Central memory CD8-positive, alpha-beta T cell (primary cell): ENCODE results near the gene APBB1.
"Not testable (repeated sequence)": the region's sequence is repeated elsewhere in the genome, so short reads cannot be mapped to it uniquely, and the experiment has no call there.

ENCODE experiments used
- ATAC-seq: fragments of 150-1000 bp; cut with Tn5 transposase; replicated peaks from 2 replicates; pipeline ENCODE4 v1.10.0; 2022; ENCODE audit warnings: mild to moderate bottlenecking, moderate FRiP score, moderate number of reproducible peaks; ENCODE audit not compliant: poor library complexity, severe bottlenecking; ENCODE audit errors: extremely low read depth
- DNase-seq, 2 donors: peaks; one replicate each; pipeline ENCODE4 v3.0.0; 2021; ENCODE audit warnings: low spot score in 2 of 2
- H3K27ac Mint-ChIP-seq: one replicate; pipeline ENCODE4 v1.8.0; 2022; ENCODE audit warnings: low read depth, mild to moderate bottlenecking, moderate library complexity, mixed read lengths
- H3K27me3 Mint-ChIP-seq: one replicate; pipeline ENCODE4 v1.8.0; 2022; ENCODE audit warnings: mixed read lengths
- H3K36me3 Mint-ChIP-seq: one replicate; pipeline ENCODE4 v1.8.0; 2022; ENCODE audit warnings: mild to moderate bottlenecking, moderate library complexity, mixed read lengths; ENCODE audit not compliant: insufficient read depth
- H3K4me1 Mint-ChIP-seq: one replicate; pipeline ENCODE4 v1.8.0; 2022; ENCODE audit warnings: mixed read lengths
- H3K4me3 Mint-ChIP-seq: one replicate; pipeline ENCODE4 v1.8.0; 2022; ENCODE audit warnings: mild to moderate bottlenecking, moderate library complexity, mixed read lengths
- H3K9me3 Mint-ChIP-seq: one replicate; pipeline ENCODE4 v1.8.0; 2022; ENCODE audit warnings: mixed read lengths

The APBB1 gene

DNA sequence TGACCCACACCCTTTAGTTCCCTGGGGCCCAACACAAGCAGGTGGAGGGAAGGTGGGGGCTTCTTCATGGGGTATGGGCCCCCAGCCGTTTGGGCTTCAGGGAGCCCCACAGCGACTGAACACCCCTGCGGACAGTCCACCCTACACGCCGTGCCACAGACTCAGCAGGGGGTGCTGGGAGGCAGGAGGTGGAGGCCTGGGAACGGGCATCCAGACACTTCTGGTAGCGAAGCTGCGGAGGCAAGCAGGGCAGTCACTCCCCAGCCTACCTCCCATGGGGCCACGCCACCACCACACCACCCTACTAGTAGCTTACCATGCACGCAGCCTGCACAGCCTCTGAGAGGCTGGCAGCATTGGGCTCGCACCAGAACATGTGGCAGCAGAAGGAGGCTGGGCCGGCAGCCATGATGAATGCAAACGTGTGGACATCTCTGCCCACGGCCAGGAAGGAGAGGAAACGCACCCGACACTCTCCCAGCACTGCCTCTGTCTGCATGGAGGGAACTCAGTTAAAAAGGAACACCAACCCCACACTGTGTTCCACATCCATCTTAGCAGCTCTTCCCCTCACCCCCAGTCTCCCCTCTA, 23.3 kb downstream of the APBB1 start:
- Mint-ChIP-seq H3K4me1 (peaks cover 51% of the 10 kb centered on the region), H3K36me3 (peaks cover 11% of the 10 kb centered on the region), H3K4me3 (no peak overlapping the region), H3K27ac (no peak overlapping the region), H3K27me3 (no peaks in the 10 kb centered on the region), H3K9me3 (no peaks in the 10 kb centered on the region)
- ATAC-seq (no peak), DNase-seq (no peak)

DNA sequence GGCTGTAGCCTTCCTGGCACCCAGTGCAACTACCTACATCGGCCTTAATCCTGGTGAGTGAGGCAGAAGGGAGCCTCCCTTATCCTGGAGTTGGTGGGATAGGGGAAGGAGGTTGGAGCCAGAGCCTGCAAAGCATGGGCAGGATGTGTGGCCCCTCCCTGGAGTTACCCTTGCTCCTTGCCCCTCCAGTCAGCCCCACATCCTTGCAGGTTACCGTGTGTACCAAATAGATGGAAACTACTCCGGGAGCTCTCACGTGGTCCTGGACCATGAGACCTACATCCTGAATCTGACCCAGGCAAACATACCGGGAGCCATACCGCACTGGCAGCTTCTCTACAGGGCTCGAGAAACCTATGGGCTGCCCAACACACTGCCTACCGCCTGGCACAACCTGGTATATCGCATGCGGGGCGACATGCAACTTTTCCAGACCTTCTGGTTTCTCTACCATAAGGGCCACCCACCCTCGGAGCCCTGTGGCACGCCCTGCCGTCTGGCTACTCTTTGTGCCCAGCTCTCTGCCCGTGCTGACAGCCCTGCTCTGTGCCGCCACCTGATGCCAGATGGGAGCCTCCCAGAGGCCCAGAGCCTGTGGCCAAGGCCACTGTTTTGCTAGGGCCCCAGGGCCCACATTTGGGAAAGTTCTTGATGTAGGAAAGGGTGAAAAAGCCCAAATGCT, 24.8 kb downstream of the APBB1 start:
- Mint-ChIP-seq H3K4me1 (peaks cover 52% of the 10 kb centered on the region), H3K27me3 (no peaks in the 10 kb centered on the region), H3K9me3 (no peaks in the 10 kb centered on the region), H3K4me3 (peak overlapping the region; percentile 55), H3K36me3 (peaks cover 17% of the 10 kb centered on the region), H3K27ac (no peak overlapping the region)
- ATAC-seq: no peak
- no peak for DNase-seq

DNA sequence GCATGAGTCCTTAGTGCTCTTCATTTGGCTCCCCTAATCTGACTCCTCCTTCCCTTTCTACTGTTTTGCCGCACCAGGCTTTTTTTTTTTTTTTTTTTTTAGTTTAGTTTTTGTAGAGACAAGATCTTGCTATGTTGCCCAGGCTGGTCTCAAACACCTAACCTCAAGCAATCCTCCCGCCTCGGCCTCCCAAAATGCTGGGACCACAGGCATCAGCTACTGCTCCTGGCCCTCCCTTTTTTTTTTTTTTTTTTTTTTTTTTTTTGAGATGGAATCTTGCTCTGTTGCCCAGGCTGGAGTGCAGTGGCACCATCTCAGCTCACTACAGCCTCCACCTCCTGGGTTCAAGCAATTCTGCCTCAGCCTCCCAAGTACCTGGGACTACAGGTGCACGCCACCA, 26.6 kb downstream of the APBB1 start:
- Mint-ChIP-seq H3K4me3 (peak overlapping the region; percentile 87), H3K36me3 (peaks cover 18% of the 10 kb centered on the region), H3K27ac (peak overlapping the region; percentile 77), H3K4me1 (peaks cover 51% of the 10 kb centered on the region)
- not testable (repeated sequence) for H3K9me3 Mint-ChIP-seq, ATAC-seq, H3K27me3 Mint-ChIP-seq, DNase-seq

DNA sequence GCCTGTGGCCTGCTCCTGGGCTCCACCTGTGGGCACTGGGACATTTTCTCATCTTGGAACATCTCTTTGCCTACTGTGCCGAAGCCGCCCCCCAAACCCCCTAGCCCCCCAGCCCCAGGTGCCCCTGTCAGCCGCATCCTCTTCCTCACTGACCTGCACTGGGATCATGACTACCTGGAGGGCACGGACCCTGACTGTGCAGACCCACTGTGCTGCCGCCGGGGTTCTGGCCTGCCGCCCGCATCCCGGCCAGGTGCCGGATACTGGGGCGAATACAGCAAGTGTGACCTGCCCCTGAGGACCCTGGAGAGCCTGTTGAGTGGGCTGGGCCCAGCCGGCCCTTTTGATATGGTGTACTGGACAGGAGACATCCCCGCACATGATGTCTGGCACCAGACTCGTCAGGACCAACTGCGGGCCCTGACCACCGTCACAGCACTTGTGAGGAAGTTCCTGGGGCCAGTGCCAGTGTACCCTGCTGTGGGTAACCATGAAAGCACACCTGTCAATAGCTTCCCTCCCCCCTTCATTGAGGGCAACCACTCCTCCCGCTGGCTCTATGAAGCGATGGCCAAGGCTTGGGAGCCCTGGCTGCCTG, 27.3 kb downstream of the APBB1 start:
- Mint-ChIP-seq H3K4me3 (peak overlapping the region; percentile 87), H3K27me3 (no peaks in the 10 kb centered on the region), H3K27ac (peak overlapping the region; percentile 77), H3K9me3 (no peaks in the 10 kb centered on the region), H3K36me3 (peaks cover 17% of the 10 kb centered on the region), H3K4me1 (peaks cover 46% of the 10 kb centered on the region)
- DNase-seq (no peak), ATAC-seq (no peak)

DNA sequence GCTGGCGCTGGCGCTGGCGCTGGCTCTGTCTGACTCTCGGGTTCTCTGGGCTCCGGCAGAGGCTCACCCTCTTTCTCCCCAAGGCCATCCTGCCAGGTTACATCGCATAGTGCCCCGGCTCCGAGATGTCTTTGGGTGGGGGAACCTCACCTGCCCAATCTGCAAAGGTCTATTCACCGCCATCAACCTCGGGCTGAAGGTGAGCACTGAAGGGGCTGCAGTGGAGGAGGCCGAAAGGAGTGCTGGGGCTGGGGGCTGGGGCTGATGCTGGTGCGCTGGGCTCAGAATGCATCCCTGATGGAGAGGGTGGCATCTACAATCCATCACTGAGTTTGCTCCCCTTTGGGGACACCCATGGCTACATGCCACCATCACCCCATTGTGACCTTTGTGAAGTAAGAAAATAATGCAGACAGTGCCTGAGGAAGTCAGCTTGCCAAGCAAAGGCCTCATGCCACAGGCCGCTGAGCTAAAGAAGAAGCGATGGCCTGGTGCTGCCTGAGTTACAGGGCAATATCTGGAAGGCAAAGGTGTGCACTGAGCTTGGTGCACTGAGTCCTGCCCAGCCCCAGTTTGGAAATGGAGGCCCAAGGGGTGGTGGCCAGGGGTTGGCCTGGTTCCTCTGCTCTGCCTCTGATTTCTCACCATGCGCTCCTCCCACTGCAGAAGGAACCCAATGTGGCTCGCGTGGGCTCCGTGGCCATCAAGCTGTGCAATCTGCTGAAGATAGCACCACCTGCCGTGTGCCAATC, 28.0 kb downstream of the APBB1 start:
- H3K27me3 Mint-ChIP-seq: no peaks in the 10 kb centered on the region
- no peak for DNase-seq

DNA sequence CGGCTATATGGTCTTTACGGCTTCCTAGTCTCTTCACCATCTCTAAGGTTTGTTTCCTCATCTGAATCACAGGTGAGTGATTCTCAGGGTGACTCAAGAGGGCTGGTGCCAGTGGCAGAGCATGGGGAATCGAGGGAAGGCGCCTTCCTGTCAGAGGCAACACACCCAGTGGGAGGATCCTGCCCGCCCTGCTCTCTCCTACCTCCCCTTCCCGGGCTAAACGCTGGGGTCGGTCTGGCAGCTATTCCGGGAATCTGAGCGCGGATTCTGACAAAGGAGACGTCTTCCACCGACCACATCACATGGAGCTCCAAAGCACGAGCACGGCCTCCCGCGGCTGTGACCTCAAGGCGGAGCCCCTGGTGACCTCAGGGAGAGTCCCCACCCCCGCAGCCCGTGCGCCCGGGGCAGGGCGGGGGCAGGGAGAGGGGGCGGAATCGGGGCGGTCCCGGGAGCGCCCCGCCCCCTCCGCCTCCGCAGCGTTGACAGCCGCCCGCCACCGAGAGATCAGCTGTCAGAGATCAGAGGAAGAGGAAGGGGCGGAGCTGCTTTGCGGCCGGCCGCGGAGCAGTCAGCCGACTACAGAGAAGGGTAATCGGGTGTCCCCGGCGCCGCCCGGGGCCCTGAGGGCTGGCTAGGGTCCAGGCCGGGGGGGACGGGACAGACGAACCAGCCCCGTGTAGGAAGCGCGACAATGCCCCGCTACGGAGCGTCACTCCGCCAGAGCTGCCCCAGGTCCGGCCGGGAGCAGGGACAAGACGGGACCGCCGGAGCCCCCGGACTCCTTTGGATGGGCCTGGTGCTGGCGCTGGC, 28.8 kb downstream of the APBB1 start, which contains the start of gene SMPD1:
Gene SMPD1 (plus strand): TSS at position 570 of the 813 bp plus-strand sequence. CDS start 125 bp downstream, at position 695.
- no peaks in the 10 kb centered on the region for H3K27me3 Mint-ChIP-seq
- H3K36me3 Mint-ChIP-seq: peaks cover 20% of the 10 kb centered on the region
- DNase-seq (peak; percentile 82 to 88), ATAC-seq (peak; percentile 94)
- peak within 1 kb of the TSS; percentile 87 for H3K4me3 Mint-ChIP-seq
- H3K27ac Mint-ChIP-seq: peak within 1 kb of the TSS; percentile 96
- H3K9me3 Mint-ChIP-seq: no peaks in the 10 kb centered on the region
- H3K4me1 Mint-ChIP-seq: peaks cover 41% of the 10 kb centered on the region

More for the DNA sequence above, 28.0 kb downstream of the APBB1 start:
- peak; percentile 4 for ATAC-seq
- Mint-ChIP-seq H3K4me1 (peaks cover 38% of the 10 kb centered on the region), H3K4me3 (peak overlapping the region; percentile 87), H3K36me3 (peaks cover 19% of the 10 kb centered on the region), H3K9me3 (no peaks in the 10 kb centered on the region), H3K27ac (peak overlapping the region; percentile 96)

DNA sequence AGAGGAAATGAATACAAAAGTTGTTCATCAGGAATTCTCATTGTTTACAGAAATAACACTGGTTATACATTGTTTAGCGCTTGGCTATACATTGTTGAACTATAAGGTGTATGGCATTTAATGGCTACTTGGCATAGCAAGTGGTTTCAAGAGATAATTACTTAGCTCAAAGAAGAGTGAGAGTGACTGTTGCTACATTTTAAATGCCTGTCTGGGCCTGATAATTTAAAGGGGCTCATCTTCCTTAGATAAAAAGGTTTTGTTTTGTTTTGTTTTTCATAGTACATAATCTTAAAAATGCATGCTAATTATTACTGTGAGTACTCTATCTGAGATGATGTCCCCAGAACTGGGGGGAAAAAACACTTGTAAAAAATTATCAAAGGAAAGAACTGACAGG, 30.1 kb downstream of the APBB1 start:
- Mint-ChIP-seq H3K4me1 (peaks cover 40% of the 10 kb centered on the region), H3K4me3 (peak overlapping the region; percentile 87), H3K27me3 (no peaks in the 10 kb centered on the region), H3K9me3 (no peaks in the 10 kb centered on the region), H3K27ac (peak overlapping the region; percentile 96), H3K36me3 (peaks cover 19% of the 10 kb centered on the region)
- no peak for DNase-seq
- no peak for ATAC-seq

DNA sequence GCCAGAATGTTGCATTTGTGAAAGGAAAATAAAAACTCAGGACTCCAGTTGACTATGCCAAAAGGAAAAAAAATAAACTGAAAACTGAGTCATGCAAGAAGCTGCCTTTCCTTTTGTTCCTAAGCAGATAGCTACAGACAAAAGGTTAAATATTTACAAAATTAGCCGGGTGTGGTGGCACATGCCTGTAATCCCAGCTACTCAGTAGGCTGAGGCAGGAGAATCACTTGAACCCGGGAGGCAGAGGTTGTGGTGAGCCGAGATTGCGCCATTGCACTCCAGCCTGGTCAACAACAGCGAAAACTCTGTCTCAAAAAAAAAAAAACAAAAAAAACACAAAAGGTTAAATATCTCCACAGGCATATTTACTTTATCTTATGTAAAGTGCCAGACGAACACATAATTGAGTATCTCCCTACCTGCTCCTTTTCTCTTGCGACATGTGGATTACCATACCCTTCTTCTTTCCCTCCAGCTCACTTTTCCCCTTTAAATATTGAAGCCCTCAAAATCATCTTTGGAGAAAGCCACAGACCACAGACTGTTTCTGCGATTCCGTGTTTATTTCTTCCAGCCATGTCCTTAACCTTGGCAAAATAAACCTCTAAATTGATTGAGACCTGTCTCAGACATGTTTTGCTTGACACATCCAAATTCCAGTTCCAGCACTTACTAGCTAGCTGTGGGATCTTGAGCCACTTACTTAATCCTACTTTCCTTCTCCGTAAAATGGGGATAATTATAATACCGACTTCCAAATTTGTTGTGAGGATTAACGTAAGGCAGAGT, 30.9 kb downstream of the APBB1 start:
- no peak overlapping the region for H3K27ac Mint-ChIP-seq
- ATAC-seq: no peak
- H3K27me3 Mint-ChIP-seq: no peaks in the 10 kb centered on the region
- DNase-seq: no peak
- H3K36me3 Mint-ChIP-seq: peaks cover 17% of the 10 kb centered on the region
- H3K4me1 Mint-ChIP-seq: peaks cover 33% of the 10 kb centered on the region
- no peak overlapping the region for H3K4me3 Mint-ChIP-seq
- H3K9me3 Mint-ChIP-seq: no peaks in the 10 kb centered on the region

DNA sequence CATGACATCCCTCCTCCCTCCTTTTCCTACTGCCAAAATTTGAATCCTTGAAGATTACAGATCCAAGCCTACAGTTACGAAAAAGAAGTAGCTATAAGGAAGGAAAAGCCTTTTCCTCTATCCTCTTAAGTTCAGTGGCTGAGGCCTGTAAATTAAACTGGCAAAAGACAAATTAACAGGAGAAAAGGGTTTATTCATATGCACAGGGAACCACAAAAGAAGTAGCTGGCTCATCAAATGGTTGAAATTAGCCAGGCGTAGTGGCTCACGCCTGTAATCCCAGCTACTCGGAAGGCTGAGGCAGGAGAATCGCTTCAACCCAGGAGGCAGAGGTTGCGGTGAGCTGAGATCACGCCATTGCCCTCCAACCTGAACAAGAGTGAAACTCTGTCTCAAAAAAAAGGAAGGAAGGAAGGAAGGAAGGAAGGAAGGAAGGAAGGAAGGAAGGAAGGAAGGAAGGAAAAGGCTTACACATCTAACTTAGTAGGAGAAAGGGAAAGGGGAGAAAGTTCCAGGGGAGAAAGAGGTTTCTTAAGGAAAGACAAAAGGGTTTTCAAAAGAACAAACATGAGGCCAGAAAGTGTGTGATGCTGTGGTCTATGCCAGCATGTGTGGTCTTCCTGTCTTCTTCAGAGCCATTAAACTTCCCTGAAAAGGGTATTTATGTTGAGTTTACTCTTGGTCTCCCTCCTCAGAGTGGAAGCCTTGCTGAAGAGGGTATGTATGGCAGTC, 33.7 kb downstream of the APBB1 start:
- DNase-seq (no peak), ATAC-seq (no peak)
- no peak overlapping the region for H3K4me3 Mint-ChIP-seq
- peaks cover 10% of the 10 kb centered on the region for H3K36me3 Mint-ChIP-seq
- H3K9me3 Mint-ChIP-seq: no peaks in the 10 kb centered on the region
- no peaks in the 10 kb centered on the region for H3K27me3 Mint-ChIP-seq
- no peak overlapping the region for H3K27ac Mint-ChIP-seq
- peaks cover 18% of the 10 kb centered on the region for H3K4me1 Mint-ChIP-seq

DNA sequence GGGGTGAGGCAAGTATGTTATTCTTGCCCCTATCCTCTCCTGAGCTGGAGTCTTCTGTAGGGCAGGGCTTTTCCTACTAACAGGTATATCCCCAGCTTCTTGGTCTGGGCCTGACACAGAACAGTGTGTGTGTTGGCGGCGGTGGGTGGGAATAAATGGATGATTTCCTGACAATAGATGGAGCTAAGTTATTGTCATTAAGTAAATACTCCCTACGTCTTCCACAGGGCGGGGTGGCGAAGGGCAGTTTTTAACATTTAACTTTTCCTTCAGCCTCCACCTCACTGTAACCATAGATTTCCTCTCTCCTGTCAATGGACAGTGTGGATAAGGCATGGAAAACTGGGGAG, 40.3 kb downstream of the APBB1 start:
- H3K27me3 Mint-ChIP-seq: no peaks in the 10 kb centered on the region
- no peak overlapping the region for H3K27ac Mint-ChIP-seq
- no peak overlapping the region for H3K4me3 Mint-ChIP-seq
- no peak for ATAC-seq
- H3K4me1 Mint-ChIP-seq: no peaks in the 10 kb centered on the region
- no peaks in the 10 kb centered on the region for H3K36me3 Mint-ChIP-seq
- no peak for DNase-seq
- no peaks in the 10 kb centered on the region for H3K9me3 Mint-ChIP-seq
